Cardiac fibroblast (primary cell): ENCODE measurements around the gene SLC17A9.

Experiments used
- DNase-seq, 2 donors: peaks; one replicate each; pipeline versions ENCODE4 v3.0.0 to v3.0.0-alpha.2; 2010; ENCODE audit warnings: low read depth in 2 of 2
- H3K4me3 ChIP-seq, 2 donors: replicated peaks in 1 of 2; 1 replicate in 1 of 2; 2 replicates in 1 of 2; pipeline ENCODE4 v1.5.1; 2011; ENCODE audit warnings: low read depth in 2 of 2, low read length in 2 of 2, mild to moderate bottlenecking in 2 of 2, moderate library complexity in 1 of 2
- CTCF ChIP-seq: IDR thresholded peaks from one replicate; pipeline ENCODE4 v1.5.1; 2011; ENCODE audit warnings: low read depth, mild to moderate bottlenecking, low read length, inconsistent platforms

Gene SLC17A9

GRCh38 chr20:62998449-62998848 is 45.9 kb downstream of the SLC17A9 start:
- TF ChIP-seq CTCF = no peak
- no peak for DNase-seq

GRCh38 chr20:62999580-62999979 is 47.1 kb downstream of the SLC17A9 start:
- no peak for TF ChIP-seq CTCF
- no peak overlapping the region for H3K4me3 ChIP-seq

More at GRCh38 chr20:62998449-62998848, 45.9 kb downstream of the SLC17A9 start:
- H3K4me3 ChIP-seq = no peak overlapping the region

GRCh38 chr20:63000036-63000435 is 47.5 kb downstream of the SLC17A9 start:
- no peak overlapping the region for H3K4me3 ChIP-seq
- DNase-seq = no peak
- no peak for TF ChIP-seq CTCF

More at GRCh38 chr20:62999580-62999979, 47.1 kb downstream of the SLC17A9 start:
- no peak for DNase-seq

- DNase-seq = no peak
- no peak overlapping the region for H3K4me3 ChIP-seq
- TF ChIP-seq CTCF = no peak
Observed at GRCh38 chr20:63000958-63001357, 48.4 kb downstream of the SLC17A9 start.

GRCh38 chr20:63002511-63002910 is 50.0 kb downstream of the SLC17A9 start:
- TF ChIP-seq CTCF = no peak
- no peak overlapping the region for H3K4me3 ChIP-seq
- DNase-seq = no peak

- no peak overlapping the region for H3K4me3 ChIP-seq
- no peak for TF ChIP-seq CTCF
- DNase-seq = no peak
Observed at GRCh38 chr20:63003546-63003945, 51.0 kb downstream of the SLC17A9 start.
